Measurements from ENCODE around the gene CYCS. TPM values are rescaled to one million over a fixed set of nuclear protein-coding genes. Genes with fewer than 3 reads are reported as not detected.

Gene CYCS
- total and polyA plus RNA-seq, 4 donors: 33.0 to 85.1 (median 61.5) TPM

DNA sequence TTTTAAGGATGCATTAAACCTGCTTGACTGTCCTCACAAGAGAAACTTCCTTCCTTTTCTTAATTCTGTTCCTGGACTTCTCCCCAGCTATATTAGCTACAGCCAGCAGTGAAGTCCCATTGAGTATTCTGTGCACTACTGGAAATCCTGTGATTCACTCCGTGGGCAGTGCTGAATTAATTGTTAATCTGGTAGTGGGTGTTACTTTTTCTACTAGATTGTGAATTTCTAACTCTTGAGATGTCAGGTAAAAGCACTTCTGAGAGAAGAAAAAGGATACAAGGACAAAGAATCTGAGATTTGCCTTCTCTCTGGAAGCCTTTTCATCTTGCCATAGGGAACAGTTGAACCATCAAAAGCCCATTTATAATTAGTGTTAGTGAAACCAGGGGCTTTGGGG lies 33.9 kb downstream of the CYCS start:
- Histone ChIP-seq H3K9me3 (ENCODE audit: control insufficient read depth in 4 of 4, insufficient read depth in 3 of 4, low read length in 3 of 4) (peaks cover 0 to 3% (median 0%) of the 10 kb centered on the region in 4 donors), H3K4me1 (ENCODE audit: control insufficient read depth in 5 of 5, insufficient read depth in 5 of 5, low read length in 5 of 5) (no peaks in the 10 kb centered on the region), H3K27me3 (ENCODE audit: control insufficient read depth in 3 of 3, insufficient read depth in 3 of 3, low read length in 2 of 3) (peaks cover 0 to 2% (median 0%) of the 10 kb centered on the region in 3 donors), H3K4me3 (no peak overlapping the region), H3K27ac (ENCODE audit: low read depth in 1 of 2, low read length in 1 of 2) (no peak overlapping the region), H3K9ac (ENCODE audit: insufficient read depth in 1 of 2, low read length in 2 of 2) (no peak overlapping the region), H3K36me3 (ENCODE audit: control insufficient read depth in 4 of 4, insufficient read depth in 4 of 4, low read length in 4 of 4) (no peaks in the 10 kb centered on the region)
- no peak for ATAC-seq (ENCODE audit: insufficient read depth, low FRiP score)
- TF ChIP-seq, protein P1, sequence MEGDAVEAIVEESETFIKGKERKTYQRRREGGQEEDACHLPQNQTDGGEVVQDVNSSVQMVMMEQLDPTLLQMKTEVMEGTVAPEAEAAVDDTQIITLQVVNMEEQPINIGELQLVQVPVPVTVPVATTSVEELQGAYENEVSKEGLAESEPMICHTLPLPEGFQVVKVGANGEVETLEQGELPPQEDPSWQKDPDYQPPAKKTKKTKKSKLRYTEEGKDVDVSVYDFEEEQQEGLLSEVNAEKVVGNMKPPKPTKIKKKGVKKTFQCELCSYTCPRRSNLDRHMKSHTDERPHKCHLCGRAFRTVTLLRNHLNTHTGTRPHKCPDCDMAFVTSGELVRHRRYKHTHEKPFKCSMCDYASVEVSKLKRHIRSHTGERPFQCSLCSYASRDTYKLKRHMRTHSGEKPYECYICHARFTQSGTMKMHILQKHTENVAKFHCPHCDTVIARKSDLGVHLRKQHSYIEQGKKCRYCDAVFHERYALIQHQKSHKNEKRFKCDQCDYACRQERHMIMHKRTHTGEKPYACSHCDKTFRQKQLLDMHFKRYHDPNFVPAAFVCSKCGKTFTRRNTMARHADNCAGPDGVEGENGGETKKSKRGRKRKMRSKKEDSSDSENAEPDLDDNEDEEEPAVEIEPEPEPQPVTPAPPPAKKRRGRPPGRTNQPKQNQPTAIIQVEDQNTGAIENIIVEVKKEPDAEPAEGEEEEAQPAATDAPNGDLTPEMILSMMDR (IDR thresholded peaks at IDR 0.05; ENCODE audit: control extremely low read depth, extremely low read depth): no peak
- 37 to 50% methylated on average over 1 of the region's 1 CpG for WGBS, 2 donors
- DNase-seq: no peak

DNA sequence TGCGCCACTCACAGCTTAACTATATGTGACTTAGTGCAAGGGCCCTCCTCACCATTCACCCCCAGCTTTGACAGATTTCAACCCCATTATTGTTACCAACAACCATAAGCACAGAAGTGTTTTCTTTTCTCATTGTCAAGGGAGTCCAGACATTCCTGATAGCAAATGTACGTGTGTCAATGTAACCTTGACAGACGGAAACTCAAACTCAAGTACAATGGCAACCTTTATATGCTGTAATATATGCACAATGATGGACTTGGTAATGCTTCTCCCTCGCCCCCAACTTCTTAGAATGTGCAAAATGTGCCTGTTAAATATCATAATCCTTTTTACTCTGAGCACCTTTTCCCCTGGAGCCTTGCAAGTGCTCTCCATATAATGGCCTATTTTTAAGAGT lies 34.7 kb downstream of the CYCS start:
- no peaks in the 10 kb centered on the region for H3K36me3 ChIP-seq (ENCODE audit: control insufficient read depth in 4 of 4, insufficient read depth in 4 of 4, low read length in 4 of 4)
- peak overlapping the region in 1 of 2 donors; percentile 16 for H3K9ac ChIP-seq (ENCODE audit: insufficient read depth in 1 of 2, low read length in 2 of 2)
- TF ChIP-seq, protein P1 (IDR thresholded peaks at IDR 0.05; ENCODE audit: control extremely low read depth, extremely low read depth): no peak
- H3K9me3 ChIP-seq (ENCODE audit: control insufficient read depth in 4 of 4, insufficient read depth in 3 of 4, low read length in 3 of 4): no peaks in the 10 kb centered on the region
- WGBS, 2 donors: 82 to 93% methylated on average over 4 of the region's 4 CpGs
- DNase-seq: no peak
- H3K4me1 ChIP-seq (ENCODE audit: control insufficient read depth in 5 of 5, insufficient read depth in 5 of 5, low read length in 5 of 5): no peaks in the 10 kb centered on the region
- peaks cover 0 to 2% (median 0%) of the 10 kb centered on the region in 3 donors for H3K27me3 ChIP-seq (ENCODE audit: control insufficient read depth in 3 of 3, insufficient read depth in 3 of 3, low read length in 2 of 3)
- no peak overlapping the region for H3K4me3 ChIP-seq
- H3K27ac ChIP-seq (ENCODE audit: low read depth in 1 of 2, low read length in 1 of 2): no peak overlapping the region
- ATAC-seq (ENCODE audit: insufficient read depth, low FRiP score): no peak

DNA sequence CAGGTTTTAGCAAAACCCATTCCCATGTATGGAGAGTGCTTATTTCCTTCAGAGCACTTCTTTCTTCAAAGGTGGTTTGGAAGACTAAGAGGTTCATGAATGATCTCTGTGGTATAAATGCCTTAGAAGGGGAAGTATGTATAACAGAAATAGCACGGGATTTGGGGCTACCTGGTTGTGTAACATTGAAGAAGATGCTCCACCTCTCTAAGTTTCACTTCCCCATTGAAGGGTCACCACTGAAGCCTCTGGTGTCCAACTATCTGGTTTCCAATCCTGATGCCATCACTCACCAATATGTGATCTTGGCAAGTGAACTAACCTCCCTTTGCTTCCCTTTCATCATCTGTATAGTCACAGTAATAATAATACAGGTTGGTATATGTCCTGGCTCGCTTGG lies 37.2 kb downstream of the CYCS start:
- no peak overlapping the region for H3K9ac ChIP-seq (ENCODE audit: insufficient read depth in 1 of 2, low read length in 2 of 2)
- H3K27me3 ChIP-seq (ENCODE audit: control insufficient read depth in 3 of 3, insufficient read depth in 3 of 3, low read length in 2 of 3): peaks cover 0 to 2% (median 0%) of the 10 kb centered on the region in 3 donors
- ATAC-seq (ENCODE audit: insufficient read depth, low FRiP score): no peak
- TF ChIP-seq, protein P1 (IDR thresholded peaks at IDR 0.05; ENCODE audit: control extremely low read depth, extremely low read depth): no peak
- WGBS, 2 donors: 65 to 71% methylated on average over 2 of the region's 2 CpGs
- H3K4me3 ChIP-seq: no peak overlapping the region
- H3K4me1 ChIP-seq (ENCODE audit: control insufficient read depth in 5 of 5, insufficient read depth in 5 of 5, low read length in 5 of 5): no peaks in the 10 kb centered on the region
- DNase-seq: no peak
- no peaks in the 10 kb centered on the region for H3K36me3 ChIP-seq (ENCODE audit: control insufficient read depth in 4 of 4, insufficient read depth in 4 of 4, low read length in 4 of 4)
- H3K27ac ChIP-seq (ENCODE audit: low read depth in 1 of 2, low read length in 1 of 2): no peak overlapping the region
- peaks cover 0 to 2% (median 0%) of the 10 kb centered on the region in 4 donors for H3K9me3 ChIP-seq (ENCODE audit: control insufficient read depth in 4 of 4, insufficient read depth in 3 of 4, low read length in 3 of 4)

DNA sequence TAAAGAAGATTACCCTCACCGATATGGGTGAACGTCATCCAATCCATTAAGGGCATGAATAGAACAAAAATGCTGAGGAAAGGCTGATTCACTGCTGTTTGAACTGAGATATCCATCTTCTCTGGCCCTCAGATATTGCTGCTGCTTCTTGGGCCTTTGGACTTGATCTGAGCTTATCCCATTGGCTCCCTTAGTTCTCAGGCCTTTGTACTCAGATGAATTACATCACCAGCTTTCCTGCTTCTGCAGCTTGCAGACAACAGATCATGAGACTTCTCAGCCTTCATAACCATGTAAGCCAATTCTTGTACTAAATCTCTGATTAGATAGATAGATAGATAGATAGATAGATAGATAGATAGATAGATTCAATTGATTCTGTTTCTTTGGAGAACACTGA lies 40.2 kb downstream of the CYCS start:
- Histone ChIP-seq H3K27ac (ENCODE audit: low read depth in 1 of 2, low read length in 1 of 2) (no peak overlapping the region), H3K9ac (ENCODE audit: insufficient read depth in 1 of 2, low read length in 2 of 2) (no peak overlapping the region), H3K4me3 (no peak overlapping the region), H3K4me1 (ENCODE audit: control insufficient read depth in 5 of 5, insufficient read depth in 5 of 5, low read length in 5 of 5) (no peaks in the 10 kb centered on the region), H3K27me3 (ENCODE audit: control insufficient read depth in 3 of 3, insufficient read depth in 3 of 3, low read length in 2 of 3) (no peaks in the 10 kb centered on the region), H3K9me3 (ENCODE audit: control insufficient read depth in 4 of 4, insufficient read depth in 3 of 4, low read length in 3 of 4) (peaks cover 0 to 2% (median 0%) of the 10 kb centered on the region in 4 donors), H3K36me3 (ENCODE audit: control insufficient read depth in 4 of 4, insufficient read depth in 4 of 4, low read length in 4 of 4) (no peaks in the 10 kb centered on the region)
- DNase-seq (no peak), ATAC-seq (ENCODE audit: insufficient read depth, low FRiP score) (no peak)
- WGBS, 2 donors: 97 to 98% methylated on average over 2 of the region's 2 CpGs
- TF ChIP-seq, protein P1 (IDR thresholded peaks at IDR 0.05; ENCODE audit: control extremely low read depth, extremely low read depth): no peak

Data from lung (tissue), 12 donors.